Superior temporal gyrus (tissue), 1 donor: Measurements from ENCODE around the gene MOB1A.
"Not testable (repeated sequence)": the region's sequence is repeated elsewhere in the genome, so short reads cannot be mapped to it uniquely, and the experiment has no call there.

Source experiments
- DNase-seq: peaks from one replicate; pipeline ENCODE4 v3.0.0-alpha.2; 2016; ENCODE audit errors: extremely low spot score

Gene MOB1A

GRCh38 chr2:74148457-74149246 lies 30.0 kb downstream of the MOB1A start:
- peak; percentile 60 for DNase-seq

DNA sequence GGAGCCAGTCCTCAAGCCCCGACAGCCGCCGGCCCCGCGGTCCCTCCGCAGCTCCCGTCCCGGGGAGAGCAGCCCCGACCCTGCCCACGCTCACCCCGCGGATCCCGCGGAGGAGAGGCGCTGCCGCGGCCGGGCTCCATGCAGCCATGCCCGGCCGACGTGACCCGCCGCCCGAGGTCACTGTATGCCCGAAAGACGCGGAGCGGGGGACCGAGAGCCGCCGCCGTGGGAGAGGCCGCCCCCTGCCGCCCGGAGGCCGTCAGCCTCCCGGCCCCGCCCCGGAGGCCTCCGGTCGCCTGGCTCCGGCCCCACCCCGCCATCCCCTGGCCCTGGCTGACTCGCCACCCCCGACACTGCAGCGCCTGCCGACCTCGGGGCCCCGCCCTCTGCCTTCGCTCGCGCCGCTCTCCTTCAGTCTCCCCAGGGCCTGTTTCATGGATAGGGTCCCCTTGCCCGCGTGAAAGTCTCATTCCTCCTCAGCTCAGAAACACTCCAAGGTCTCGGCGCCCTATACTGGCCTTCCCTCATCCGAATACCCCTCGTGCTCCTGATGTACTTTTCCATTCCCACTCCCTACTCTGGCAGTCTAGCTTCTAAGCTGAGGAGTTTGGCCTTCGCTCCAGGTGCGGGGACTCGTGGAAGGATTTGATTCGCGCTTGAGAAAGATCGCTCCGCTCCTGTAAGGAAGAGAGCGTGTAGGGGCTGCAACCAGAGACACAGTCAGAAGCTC lies 30.8 kb downstream of the MOB1A start, which contains the start of gene BOLA3:
BOLA3 (minus strand) TSS at position 186 of the 730 bp plus-strand sequence; CDS start at position 148, 38 bp downstream.
- DNase-seq, result peak; percentile 74

DNA sequence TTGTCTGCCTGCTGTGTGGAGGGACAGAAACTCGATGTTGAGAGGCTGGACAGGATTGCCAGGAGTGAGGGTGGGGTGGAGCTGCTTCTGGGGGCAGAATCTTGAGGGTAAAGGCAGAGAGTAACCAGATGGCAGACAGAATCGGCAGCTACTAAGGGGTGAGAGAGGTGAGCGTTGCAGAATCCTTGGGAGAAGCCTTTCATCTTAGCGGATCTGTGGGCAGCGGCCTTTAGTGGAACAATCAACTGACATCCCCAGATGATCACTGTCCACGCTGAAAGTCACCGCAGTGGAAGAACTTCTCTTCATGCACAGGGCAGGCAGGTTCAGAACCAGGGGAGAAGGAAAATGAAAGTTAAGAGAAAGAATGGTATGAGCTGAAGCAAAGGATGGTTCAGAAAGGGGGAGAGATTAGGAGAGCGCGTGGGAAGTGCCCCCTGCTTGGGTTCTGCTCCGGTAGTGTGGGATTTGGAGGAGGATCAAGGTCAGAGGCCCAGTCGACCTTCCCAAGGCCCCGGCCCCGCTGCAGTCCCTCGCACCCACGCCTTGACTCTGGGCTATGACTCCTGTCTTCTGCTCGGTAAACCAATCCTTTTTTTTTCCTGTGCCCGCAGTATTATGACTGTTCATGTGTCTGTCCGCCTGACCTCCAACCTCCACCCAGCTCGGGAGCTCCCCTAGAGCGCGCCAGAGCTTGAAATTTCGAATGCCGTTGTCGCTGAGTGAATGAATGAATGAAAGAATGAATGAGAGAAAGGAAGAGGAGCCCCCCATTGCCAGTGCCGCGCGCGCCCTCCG lies 31.6 kb downstream of the MOB1A start:
- DNase-seq, result peak; percentile 17

- DNase-seq, result no peak
Observed at GRCh38 chr2:74142340-74142739, 36.3 kb downstream of the MOB1A start.

DNA sequence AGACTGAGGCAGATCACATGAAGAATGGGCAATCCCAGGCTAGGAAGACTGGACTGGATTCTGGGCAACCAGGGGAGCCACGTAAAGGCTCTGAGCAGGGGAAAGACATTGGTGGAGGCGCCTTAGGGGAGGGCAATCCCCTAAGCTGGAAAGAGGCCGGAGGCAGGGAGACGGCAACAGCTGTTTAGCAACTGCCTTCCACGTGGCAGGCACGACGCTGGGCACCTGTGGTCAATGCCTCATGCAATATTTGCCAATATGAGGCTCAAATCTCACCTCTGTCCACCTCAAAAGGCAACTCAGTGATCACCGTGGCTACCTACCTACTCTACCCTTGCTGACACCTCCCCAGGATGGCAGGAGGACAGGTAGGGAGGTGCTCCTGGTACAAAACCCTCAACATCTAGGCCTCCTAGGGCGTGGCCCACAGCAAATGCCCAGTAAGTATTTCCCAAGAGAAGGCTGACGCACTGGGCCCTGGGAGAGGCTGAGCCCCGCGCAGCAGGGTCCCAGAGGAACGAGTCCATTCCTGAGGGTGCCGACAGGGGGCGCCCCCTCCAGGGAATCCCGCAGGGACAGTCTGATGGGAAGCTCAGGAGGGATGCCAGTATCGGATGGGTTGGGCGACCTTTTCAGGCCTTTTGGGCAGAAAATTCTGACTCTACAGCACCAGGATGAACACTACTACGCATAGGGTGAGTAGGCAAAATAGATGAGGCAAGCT lies 39.9 kb downstream of the MOB1A start:
- DNase-seq, result no peak

DNA sequence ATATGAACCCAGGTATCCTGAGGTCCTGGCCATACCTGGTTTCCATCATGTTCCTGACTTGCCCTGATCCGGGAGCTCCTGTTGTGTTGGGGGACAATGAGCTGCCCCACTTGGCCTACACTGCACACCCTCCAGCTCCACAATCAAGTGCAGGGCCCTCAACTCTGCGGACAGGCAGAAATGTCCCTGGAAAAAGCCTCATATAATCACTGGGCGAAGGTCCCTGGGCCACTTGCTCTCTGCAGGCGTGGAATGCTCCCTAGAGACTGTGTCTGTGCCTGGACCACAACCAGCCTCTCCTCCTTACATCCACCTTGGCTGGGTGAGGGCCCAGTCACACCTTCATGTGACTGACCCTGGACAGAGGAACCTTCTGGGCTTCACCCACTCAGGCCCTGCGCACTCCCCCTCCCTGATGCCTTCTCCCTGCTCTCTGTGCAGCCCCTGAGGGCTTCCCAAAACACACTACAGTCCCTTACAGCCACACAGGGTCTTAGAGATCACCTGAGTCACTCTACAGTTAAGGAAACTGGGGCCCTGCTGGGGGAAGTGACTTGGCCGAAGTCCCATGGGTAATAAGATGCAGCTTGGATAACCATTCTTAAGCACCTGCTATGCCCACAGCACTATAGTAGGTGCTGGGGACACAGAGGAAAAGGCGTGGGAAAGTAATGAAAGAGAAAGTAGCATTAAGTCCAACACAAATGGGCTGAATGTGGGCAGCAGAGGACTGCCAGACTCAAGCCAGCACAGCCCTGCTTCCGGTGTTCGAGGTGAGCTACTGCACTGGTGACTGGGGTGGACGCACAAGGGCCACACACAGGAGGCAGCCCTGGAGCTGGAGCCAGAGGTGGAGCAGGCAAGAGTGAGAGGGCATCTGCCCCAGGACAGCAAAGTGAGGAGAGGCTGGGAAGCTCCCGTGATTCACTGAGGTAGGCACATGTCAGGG lies 40.8 kb downstream of the MOB1A start:
- DNase-seq, result no peak

DNA sequence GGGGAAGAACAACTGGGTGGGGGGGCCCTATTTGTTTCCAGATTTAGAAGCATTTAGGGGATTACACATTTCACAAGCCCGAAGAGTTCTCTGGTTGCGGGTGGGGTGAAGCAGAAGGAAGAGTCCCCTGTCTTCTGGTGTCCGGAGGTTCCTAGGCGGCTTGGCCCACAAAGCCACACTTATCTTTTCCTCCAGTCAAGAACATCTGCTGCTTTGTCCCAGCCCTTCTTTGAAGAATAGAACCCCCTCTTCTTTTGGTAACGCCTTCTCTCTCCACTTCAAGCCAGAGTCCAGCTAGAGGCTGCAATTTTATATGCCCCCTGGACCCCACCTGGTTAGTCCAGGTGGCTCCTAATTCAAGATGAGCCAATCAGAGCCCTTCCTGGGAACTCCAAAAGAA lies 46.8 kb downstream of the MOB1A start:
- DNase-seq, result no peak

GRCh38 chr2:74130211-74130995 lies 48.3 kb downstream of the MOB1A start:
- no peak for DNase-seq

- no peak for DNase-seq
Observed at GRCh38 chr2:74128206-74128605, 50.5 kb downstream of the MOB1A start.

DNA sequence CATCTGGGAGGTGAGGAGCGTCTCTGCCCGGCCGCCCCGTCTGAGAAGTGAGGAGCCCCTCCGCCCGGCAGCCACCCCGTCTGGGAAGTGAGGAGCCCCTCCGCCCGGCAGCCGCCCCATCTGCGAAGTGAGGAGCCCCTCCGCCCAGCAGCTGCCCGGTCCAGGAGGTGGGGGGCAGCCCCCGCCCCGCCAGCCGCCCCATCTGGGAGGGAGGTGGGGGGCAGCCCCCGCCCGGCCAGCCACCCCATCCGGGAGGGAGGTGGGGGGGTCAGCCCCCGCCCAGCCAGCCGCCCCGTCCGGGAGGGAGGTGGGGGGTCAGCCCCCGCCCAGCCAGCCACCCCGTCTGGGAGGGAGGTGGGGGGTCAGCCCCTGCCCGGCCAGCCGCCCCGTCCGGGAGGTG lies 54.7 kb downstream of the MOB1A start:
- not testable (repeated sequence) for DNase-seq

DNA sequence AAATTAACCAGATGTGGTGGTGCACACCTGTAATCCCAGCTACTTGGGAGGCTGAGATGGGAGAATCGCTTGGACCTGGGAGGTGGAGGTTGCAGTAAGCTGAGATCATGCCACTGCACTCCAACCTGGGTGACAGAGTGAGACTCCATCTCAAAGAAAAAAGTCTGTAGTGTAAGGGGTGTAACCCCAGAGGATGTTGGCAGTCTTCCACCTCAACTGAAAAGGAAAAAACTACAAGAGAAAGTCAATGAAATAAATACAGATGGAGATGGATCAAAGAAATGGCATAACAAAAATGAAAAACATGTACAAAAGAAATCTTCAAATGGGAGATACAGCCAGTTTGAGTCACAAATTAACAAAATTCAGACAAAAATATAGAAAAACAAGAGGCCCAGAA lies 56.8 kb downstream of the MOB1A start:
- DNase-seq, result not testable (repeated sequence)

DNA sequence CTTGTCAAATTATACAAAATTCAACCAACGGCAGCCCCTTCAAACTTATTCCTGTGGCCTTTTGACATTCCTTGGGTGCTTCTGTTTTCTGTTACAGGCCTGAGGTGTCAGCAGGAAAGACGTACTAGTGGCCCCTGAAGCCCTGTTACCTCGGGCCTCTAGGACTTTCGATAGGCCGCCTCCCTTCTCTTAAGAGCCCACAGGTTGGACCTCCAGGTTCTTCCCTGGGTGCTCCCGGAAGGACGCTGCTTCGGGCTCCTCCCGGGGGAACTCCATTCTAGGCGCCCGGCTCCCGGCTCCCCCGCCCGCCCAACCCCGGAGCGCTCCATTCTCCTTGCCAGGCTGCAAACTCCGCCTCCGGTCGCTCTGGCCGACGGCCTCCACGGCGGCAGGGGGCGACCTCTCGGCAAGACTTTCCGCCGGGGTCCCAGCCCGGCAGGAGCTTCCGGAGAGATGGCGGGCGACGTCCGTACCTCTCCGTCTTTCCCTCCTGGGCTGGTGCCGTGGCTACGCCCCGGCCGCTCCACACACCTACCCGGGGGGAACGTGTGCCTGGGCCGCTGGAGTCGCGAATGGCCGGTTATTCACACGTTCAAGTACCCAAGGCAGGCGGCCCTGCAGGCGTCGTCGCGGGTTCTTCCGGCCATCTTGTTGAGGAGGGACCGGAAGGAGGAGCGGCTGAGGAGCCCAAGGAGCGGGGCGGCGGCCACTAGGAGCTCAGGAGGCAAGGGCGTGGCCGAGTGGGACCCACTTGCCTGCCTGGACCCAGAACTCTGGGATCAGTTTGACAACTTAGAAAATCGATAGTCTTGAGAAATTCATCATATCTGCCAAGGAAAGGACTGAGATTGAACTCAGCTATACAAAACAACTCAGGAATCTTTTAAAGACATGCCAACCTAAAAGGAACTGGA lies 58.5 kb downstream of the MOB1A start:
- DNase-seq, result peak; percentile 84

- no peak for DNase-seq
Observed at GRCh38 chr2:74119339-74119738, 59.3 kb downstream of the MOB1A start.

DNA sequence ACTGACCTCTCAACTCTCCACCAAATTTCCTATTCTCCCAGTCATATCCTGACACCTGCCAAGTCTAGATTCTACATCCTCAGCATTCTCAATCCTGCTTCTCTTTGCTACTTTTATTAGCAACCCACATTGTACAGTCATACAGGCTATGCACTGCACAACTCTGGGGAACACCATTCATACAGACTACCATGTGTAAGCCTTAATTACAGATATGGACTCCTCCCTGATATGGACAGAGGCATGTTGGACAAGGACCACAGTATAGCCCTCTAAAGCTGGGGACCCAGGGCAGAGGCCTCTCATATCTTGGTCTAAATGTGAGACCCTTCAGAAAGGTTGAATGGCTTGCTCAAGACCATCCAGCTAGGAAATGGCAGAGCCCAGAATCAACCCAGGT lies 67.3 kb downstream of the MOB1A start:
- no peak for DNase-seq

- no peak for DNase-seq
Observed at GRCh38 chr2:74110537-74110936, 68.1 kb downstream of the MOB1A start.

DNA sequence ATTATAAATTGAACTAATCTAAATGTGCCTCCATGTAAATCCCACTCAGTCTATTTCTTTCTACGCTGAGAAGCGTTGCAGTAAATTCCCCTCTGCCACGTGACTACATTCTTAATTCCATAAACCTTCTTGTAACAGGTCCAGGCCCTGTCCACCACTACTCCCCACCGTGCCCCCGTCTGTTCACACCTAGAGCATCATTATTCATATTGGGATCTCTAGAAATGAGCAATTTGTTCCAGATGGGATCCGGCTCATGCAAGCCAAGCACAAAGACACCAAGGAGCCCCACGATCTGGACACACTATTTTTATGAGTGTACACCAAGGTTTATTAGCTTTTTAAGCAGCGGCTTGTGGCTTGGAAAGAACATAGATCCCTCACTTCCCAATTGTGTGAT lies 69.1 kb downstream of the MOB1A start:
- no peak for DNase-seq

DNA sequence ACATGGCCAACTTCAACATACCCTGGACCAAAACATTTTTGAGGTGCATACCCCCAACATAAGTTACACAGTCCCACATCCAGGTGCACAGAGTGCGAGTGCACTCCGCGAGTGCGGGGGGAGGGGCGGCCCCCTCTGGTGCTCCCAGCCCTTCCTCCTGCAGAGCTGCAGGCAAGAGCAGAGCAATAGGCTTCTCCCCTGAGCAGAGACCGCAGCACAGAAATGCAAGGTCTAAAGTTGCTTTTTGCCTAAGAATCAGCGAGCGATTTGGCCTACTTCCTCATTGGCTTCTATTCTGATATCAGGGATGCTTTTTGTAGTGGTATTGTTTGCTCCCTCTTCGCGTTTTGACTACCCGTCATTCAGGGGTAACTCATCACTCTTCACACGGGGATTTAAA lies 71.6 kb downstream of the MOB1A start:
- DNase-seq, result no peak

DNA sequence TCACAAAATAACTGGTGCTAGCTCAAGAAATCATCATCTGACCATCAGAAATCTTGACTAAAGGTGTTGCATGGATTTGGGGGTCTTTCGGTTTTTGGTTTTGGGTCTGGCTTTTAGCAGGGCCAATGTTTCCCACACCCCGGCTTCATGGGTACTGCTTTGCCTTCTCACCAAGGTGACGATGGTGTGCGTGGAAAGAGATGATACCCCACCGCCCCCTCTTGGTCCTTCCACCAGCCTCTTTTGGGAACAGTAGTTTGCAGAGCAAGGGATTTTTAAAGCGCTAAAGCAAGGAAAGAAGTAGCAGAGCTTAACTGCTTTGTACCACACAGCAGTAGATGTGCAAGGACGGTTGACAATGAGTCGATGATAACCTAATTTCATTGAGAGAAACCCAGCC lies 73.3 kb downstream of the MOB1A start:
- DNase-seq, result no peak

DNA sequence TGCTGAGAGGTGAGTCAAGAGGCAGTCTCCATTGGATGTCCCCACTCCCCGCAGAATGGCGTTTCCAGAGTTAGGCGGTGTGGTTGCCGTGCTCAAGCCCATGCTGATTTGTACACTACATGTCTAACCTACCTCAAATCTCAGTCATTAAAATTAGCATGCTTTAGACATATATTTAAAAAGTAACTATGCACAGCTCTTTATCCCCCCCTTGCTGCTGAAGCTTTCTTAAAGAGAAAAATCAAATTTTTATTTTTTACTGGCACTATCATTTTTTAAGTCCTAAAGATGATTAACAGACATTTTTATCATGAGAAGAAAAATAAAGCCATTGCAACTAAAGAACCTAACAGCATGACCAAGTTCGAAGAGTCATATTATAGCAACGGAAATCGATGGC lies 73.8 kb downstream of the MOB1A start:
- no peak for DNase-seq
